HepG2 (cell line): Measurements from ENCODE around the gene SHISA5.

Experiments
- CEBPB ChIP-seq: IDR thresholded peaks from 2 replicates; pipeline ENCODE4 v1.6.1; 2011; ENCODE audit warnings: low read depth, low read length, improper control_type of control experiment, borderline replicate concordance
- CTCF ChIP-seq: sonication (generic); formaldehyde crosslinking; IDR thresholded peaks from 2 replicates; pipeline ENCODE4 v1.5.0; 2020; ENCODE audit warnings: mild to moderate bottlenecking, missing genetic modification reagents, moderate library complexity
- EHMT2 ChIP-seq: fragments of 200-600 bp; sonication (generic); IDR thresholded peaks from 2 replicates; pipeline ENCODE4 v1.7.0; 2017; ENCODE audit warnings: antibody characterized with exemption, low read depth, low read length, borderline replicate concordance
- FOXM1 ChIP-seq: sonication (generic); formaldehyde crosslinking; IDR thresholded peaks from 2 replicates; pipeline ENCODE4 v1.5.0; 2020; ENCODE audit warnings: missing genetic modification reagents
- HHEX ChIP-seq: IDR thresholded peaks from 2 replicates; pipeline ENCODE4 v1.6.1; 2016; ENCODE audit warnings: control low read depth
- JUND ChIP-seq: sonication (generic); formaldehyde crosslinking; IDR thresholded peaks from 2 replicates; pipeline ENCODE4 v1.8.0; 2022; ENCODE audit warnings: mild to moderate bottlenecking, missing genetic modification reagents
- MYC ChIP-seq: sonication (generic); formaldehyde crosslinking; IDR thresholded peaks from 2 replicates; pipeline ENCODE4 v1.9.0; 2021; ENCODE audit warnings: missing genetic modification reagents, borderline replicate concordance
- RBM22 ChIP-seq: fragments of 200-400 bp; formaldehyde crosslinking; optimal IDR thresholded peaks from 2 replicates; pipeline ENCODE3; 2017; ENCODE audit warnings: mild to moderate bottlenecking, low read length, moderate library complexity
- REST ChIP-seq, 2 experiments: IDR thresholded peaks; 2 replicates each; pipeline ENCODE4 v1.6.1; 2011 to 2012; ENCODE audit warnings: low read length in 2 of 2, borderline replicate concordance in 1 of 2, low read depth in 1 of 2, mild to moderate bottlenecking in 1 of 2, moderate library complexity in 1 of 2
- ZFP37 ChIP-seq: sonication (generic); formaldehyde crosslinking; IDR thresholded peaks from 2 replicates; pipeline ENCODE4 v1.4.0; 2020; ENCODE audit warnings: missing genetic modification reagents, borderline replicate concordance
- ZNF10 ChIP-seq: sonication (generic); formaldehyde crosslinking; IDR thresholded peaks from 2 replicates; pipeline ENCODE4 v1.4.0; 2020; ENCODE audit warnings: mild to moderate bottlenecking, low read depth, missing genetic modification reagents, borderline replicate concordance
- ZNF383 ChIP-seq: sonication (generic); formaldehyde crosslinking; IDR thresholded peaks from 2 replicates; pipeline ENCODE4 v1.4.0; 2020; ENCODE audit warnings: missing genetic modification reagents, mild to moderate bottlenecking, borderline replicate concordance
- TF ChIP-seq, protein P1 (sequence below), 2 experiments: sonication (generic) in 1 of 2; formaldehyde crosslinking in 1 of 2; IDR thresholded peaks; 2 replicates each; pipeline versions ENCODE4 v1.4.0 to v1.6.1; 2018 to 2020; ENCODE audit warnings: missing genetic modification reagents in 2 of 2, borderline replicate concordance in 1 of 2, low read depth in 1 of 2, mild to moderate bottlenecking in 1 of 2, missing biosample characterization in 1 of 2

GRCh38 chr3:48426401-48426909 is 77.5 kb downstream of the SHISA5 start:
- no peak for TF ChIP-seq CTCF (CRISPR knock-in tag)
- no peak for TF ChIP-seq MYC
- TF ChIP-seq REST (IDR thresholded peaks at IDR 0.05; ENCODE audit: borderline replicate concordance in 1 of 2, low read depth in 1 of 2, low read length in 2 of 2) = no peak
- no peak for TF ChIP-seq FOXM1 (CRISPR knock-in tag)
- no peak for TF ChIP-seq ZNF383 (CRISPR knock-in tag)
- TF ChIP-seq EHMT2 = no peak
- TF ChIP-seq RBM22 = no peak
- no peak for TF ChIP-seq ZNF10 (CRISPR knock-in tag)
- TF ChIP-seq JUND (CRISPR knock-in tag) = no peak
- no peak for TF ChIP-seq HHEX (CRISPR knock-in tag)
- no peak for TF ChIP-seq CEBPB
- no peak for TF ChIP-seq ZFP37 (CRISPR knock-in tag)
- TF ChIP-seq, protein P1, sequence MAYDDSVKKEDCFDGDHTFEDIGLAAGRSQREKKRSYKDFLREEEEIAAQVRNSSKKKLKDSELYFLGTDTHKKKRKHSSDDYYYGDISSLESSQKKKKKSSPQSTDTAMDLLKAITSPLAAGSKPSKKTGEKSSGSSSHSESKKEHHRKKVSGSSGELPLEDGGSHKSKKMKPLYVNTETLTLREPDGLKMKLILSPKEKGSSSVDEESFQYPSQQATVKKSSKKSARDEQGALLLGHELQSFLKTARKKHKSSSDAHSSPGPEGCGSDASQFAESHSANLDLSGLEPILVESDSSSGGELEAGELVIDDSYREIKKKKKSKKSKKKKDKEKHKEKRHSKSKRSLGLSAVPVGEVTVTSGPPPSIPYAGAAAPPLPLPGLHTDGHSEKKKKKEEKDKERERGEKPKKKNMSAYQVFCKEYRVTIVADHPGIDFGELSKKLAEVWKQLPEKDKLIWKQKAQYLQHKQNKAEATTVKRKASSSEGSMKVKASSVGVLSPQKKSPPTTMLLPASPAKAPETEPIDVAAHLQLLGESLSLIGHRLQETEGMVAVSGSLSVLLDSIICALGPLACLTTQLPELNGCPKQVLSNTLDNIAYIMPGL (CRISPR knock-in tag; IDR thresholded peaks at IDR 0.05; ENCODE audit: borderline replicate concordance in 1 of 2, low read depth in 1 of 2) = no peak
